Neuronal stem cell (in vitro differentiated cells): ENCODE measurements around the gene ADNP.

Experiments
- DNase-seq: peaks from one replicate; pipeline ENCODE4 v3.0.0-alpha.2; 2013; ENCODE audit warnings: low spot score
- H2AFZ ChIP-seq: one replicate; pipeline ENCODE4 v1.6.1; 2013; ENCODE audit warnings: mild to moderate bottlenecking, low read length, inconsistent platforms
- H2AK5ac ChIP-seq: 2 replicates; pipeline ENCODE4 v1.6.1; 2013; ENCODE audit warnings: low read depth, mild to moderate bottlenecking, inconsistent platforms, low read length, moderate library complexity, mixed read lengths
- H2BK120ac ChIP-seq: 2 replicates; pipeline ENCODE4 v1.6.1; 2013; ENCODE audit warnings: low read depth, mild to moderate bottlenecking, inconsistent platforms, low read length, moderate library complexity, mixed read lengths
- H2BK12ac ChIP-seq: one replicate; pipeline ENCODE4 v1.6.1; 2013; ENCODE audit warnings: low read length, inconsistent platforms
- H2BK15ac ChIP-seq: 2 replicates; pipeline ENCODE4 v1.6.1; 2013; ENCODE audit warnings: mild to moderate bottlenecking, low read length, inconsistent platforms, mixed read lengths
- H2BK5ac ChIP-seq: one replicate; pipeline ENCODE4 v1.6.1; 2013; ENCODE audit warnings: inconsistent platforms, mild to moderate bottlenecking, low read length, moderate library complexity
- H3K14ac ChIP-seq: one replicate; pipeline ENCODE4 v1.6.1; 2013; ENCODE audit warnings: low read length, inconsistent platforms
- H3K18ac ChIP-seq: 2 replicates; pipeline ENCODE4 v1.6.1; 2013; ENCODE audit warnings: low read length, inconsistent platforms
- H3K23ac ChIP-seq: 2 replicates; pipeline ENCODE4 v1.6.1; 2013; ENCODE audit warnings: low read depth, mild to moderate bottlenecking, mixed read lengths, low read length, inconsistent platforms; ENCODE audit not compliant: poor library complexity
- H3K27ac ChIP-seq: replicated peaks from 3 replicates; pipeline ENCODE4 v1.5.1; 2013; ENCODE audit warnings: low read length, inconsistent platforms
- H3K27me3 ChIP-seq, 3 experiments: 2 replicates each; pipeline ENCODE4 v1.6.1; 2013; ENCODE audit warnings: low read length in 3 of 3, mild to moderate bottlenecking in 2 of 3, inconsistent platforms in 1 of 3, low read depth in 1 of 3, mixed read lengths in 1 of 3, moderate library complexity in 1 of 3; ENCODE audit not compliant: control insufficient read depth in 3 of 3, insufficient read depth in 3 of 3
- H3K36me3 ChIP-seq, 2 donors: replicated peaks in 1 of 2; 2 replicates each; pipeline ENCODE4 v1.6.1; 2013; ENCODE audit warnings: low read length in 2 of 2; ENCODE audit not compliant: control insufficient read depth in 2 of 2, insufficient read depth in 2 of 2
- H3K4ac ChIP-seq: 2 replicates; pipeline ENCODE4 v1.6.1; 2013; ENCODE audit warnings: inconsistent platforms, mild to moderate bottlenecking, low read length, moderate library complexity
- H3K4me1 ChIP-seq, 2 donors: 1 replicate in 1 of 2; 2 replicates in 1 of 2; pipeline ENCODE4 v1.6.1; 2013; ENCODE audit warnings: low read length in 2 of 2, low read depth in 1 of 2; ENCODE audit not compliant: control insufficient read depth in 2 of 2, insufficient read depth in 1 of 2
- H3K4me2 ChIP-seq: one replicate; pipeline ENCODE4 v1.6.1; 2013; ENCODE audit warnings: mild to moderate bottlenecking, low read length, inconsistent platforms; ENCODE audit not compliant: insufficient read depth, poor library complexity, severe bottlenecking
- H3K4me3 ChIP-seq, 2 donors: 2 replicates each; pipeline ENCODE4 v1.5.1; 2013; ENCODE audit warnings: low read length in 2 of 2, mild to moderate bottlenecking in 2 of 2, inconsistent platforms in 1 of 2, moderate library complexity in 1 of 2
- H3K79me1 ChIP-seq: one replicate; pipeline ENCODE4 v1.6.1; 2013; ENCODE audit warnings: low read depth, mild to moderate bottlenecking, inconsistent platforms, low read length, moderate library complexity
- H3K9ac ChIP-seq: one replicate; pipeline ENCODE4 v1.6.1; 2013; ENCODE audit warnings: mild to moderate bottlenecking, low read depth, low read length, inconsistent platforms; ENCODE audit not compliant: poor library complexity
- H3K9me3 ChIP-seq, 2 donors: replicated peaks in 1 of 2; 2 replicates each; pipeline versions ENCODE3 to v1.6.1; 2013; ENCODE audit warnings: low read length in 2 of 2, mild to moderate bottlenecking in 2 of 2, inconsistent platforms in 1 of 2, low read depth in 1 of 2, mixed read lengths in 1 of 2, moderate library complexity in 1 of 2; ENCODE audit not compliant: control insufficient read depth in 2 of 2, insufficient read depth in 1 of 2
- H4K8ac ChIP-seq: one replicate; pipeline ENCODE4 v1.6.1; 2013; ENCODE audit warnings: low read depth, mild to moderate bottlenecking, inconsistent platforms, low read length, moderate library complexity
- H4K91ac ChIP-seq: one replicate; pipeline ENCODE4 v1.6.1; 2013; ENCODE audit warnings: low read length, low read depth, mild to moderate bottlenecking, inconsistent platforms; ENCODE audit not compliant: poor library complexity
- WGBS, 2 donors: extraction: QIAGEN DNeasy Blood & Tissue Kit; methylation state at CpG; one replicate each; pipeline ENCODE4 v1.1.7; 2013; ENCODE audit warnings: missing lambda C conversion rate in 2 of 2, mixed read lengths in 1 of 2; ENCODE audit not compliant: insufficient read length in 2 of 2, insufficient replicate concordance in 1 of 2; ENCODE audit errors: extremely low coverage in 2 of 2; 5-methylcytosine and 5-hydroxymethylcytosine counted together

The ADNP gene

DNA sequence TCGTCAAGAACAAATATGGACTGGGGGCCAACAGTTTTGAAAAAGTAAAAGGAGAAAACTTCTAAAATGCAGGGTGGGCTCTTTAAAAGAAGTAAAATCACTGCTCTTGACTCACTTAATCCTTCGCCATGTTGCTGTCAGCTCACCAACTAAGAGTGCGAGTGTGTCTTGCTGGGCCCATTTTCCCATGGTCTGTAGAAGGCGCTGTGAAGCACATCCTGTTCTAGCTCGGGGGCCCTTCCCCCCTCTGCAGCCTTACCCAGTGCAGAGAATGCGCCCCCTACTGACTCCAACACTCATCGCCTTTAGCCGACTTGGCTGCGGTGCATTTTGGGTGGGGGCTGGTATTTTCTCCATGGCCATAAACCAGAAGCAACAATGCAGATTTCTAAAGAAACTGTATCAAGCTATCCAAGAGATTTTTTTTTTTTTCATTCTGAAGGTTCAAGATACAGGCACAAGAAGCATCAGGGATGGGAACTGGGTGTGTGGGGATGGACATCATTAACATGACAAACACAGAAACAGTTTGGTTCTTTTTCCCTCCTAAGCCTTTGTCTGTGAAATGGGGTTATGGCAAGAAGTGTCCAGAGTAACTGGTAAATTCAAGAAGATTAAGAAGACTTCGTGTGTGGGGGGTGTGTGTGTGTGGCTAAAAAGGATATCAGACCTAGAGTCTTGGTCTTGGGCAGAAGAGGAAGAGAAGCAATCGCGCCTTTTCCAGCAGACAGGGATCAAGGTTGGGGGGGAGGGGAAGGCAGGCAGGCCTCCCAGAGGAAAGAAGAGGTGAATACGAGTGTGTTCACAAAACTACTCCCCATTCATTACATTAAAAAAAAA lies 1.7 kb downstream of the ADNP start:
- peaks cover 13 to 78% of the 10 kb centered on the region in 2 donors for H3K36me3 ChIP-seq
- no peak overlapping the region for H3K23ac ChIP-seq
- H2BK12ac ChIP-seq = no peak overlapping the region
- H3K9me3 ChIP-seq = no peaks in the 10 kb centered on the region
- no peak overlapping the region for H4K8ac ChIP-seq
- H2BK5ac ChIP-seq = peak overlapping the region; percentile 95
- H2BK15ac ChIP-seq = no peak overlapping the region
- peak overlapping the region; percentile 100 for H3K27ac ChIP-seq
- peaks cover 6% of the 10 kb centered on the region for H3K79me1 ChIP-seq
- H2AK5ac ChIP-seq = peak overlapping the region; percentile 100
- peaks cover 6 to 11% of the 10 kb centered on the region in 2 donors for H3K4me1 ChIP-seq
- peak overlapping the region; percentile 88 to 93 for H3K4me3 ChIP-seq
- peak overlapping the region; percentile 69 for H3K4me2 ChIP-seq
- no peak overlapping the region for H3K14ac ChIP-seq
- no peak overlapping the region for H3K9ac ChIP-seq
- no peak overlapping the region for H4K91ac ChIP-seq
- H3K27me3 ChIP-seq = no peaks in the 10 kb centered on the region
- no peak overlapping the region for H3K4ac ChIP-seq
- H2BK120ac ChIP-seq = peak overlapping the region; percentile 96
- no peak overlapping the region for H2AFZ ChIP-seq
- H3K18ac ChIP-seq = no peak overlapping the region
- DNase-seq = peak; percentile 92
- WGBS, 2 donors = no CpG with 5 or more reads among the region's 13 CpGs

- Histone ChIP-seq H3K14ac (no peak overlapping the region), H2AK5ac (no peak overlapping the region), H2BK12ac (no peak overlapping the region), H3K4me3 (peak overlapping the region; percentile 52 to 93), H2AFZ (no peak overlapping the region), H4K8ac (no peak overlapping the region), H3K4ac (no peak overlapping the region), H3K27ac (no peak overlapping the region), H3K36me3 (peaks cover 13 to 78% of the 10 kb centered on the region in 2 donors), H2BK15ac (no peak overlapping the region), H3K4me1 (peaks cover 8 to 11% of the 10 kb centered on the region in 2 donors), H3K4me2 (peak overlapping the region; percentile 59), H3K9me3 (no peaks in the 10 kb centered on the region), H3K79me1 (peaks cover 6% of the 10 kb centered on the region), H3K23ac (no peak overlapping the region), H4K91ac (no peak overlapping the region), H3K18ac (no peak overlapping the region), H2BK120ac (no peak overlapping the region), H2BK5ac (no peak overlapping the region), H3K9ac (peak overlapping the region; percentile 39), H3K27me3 (no peaks in the 10 kb centered on the region)
- no CpG with 5 or more reads among the region's 5 CpGs for WGBS, 2 donors
- no peak for DNase-seq
Observed at GRCh38 chr20:50928469-50928868, 2.8 kb downstream of the ADNP start.

GRCh38 chr20:50926530-50926929 lies 4.7 kb downstream of the ADNP start:
- no peak overlapping the region for H2BK15ac ChIP-seq
- H2AK5ac ChIP-seq = no peak overlapping the region
- H3K18ac ChIP-seq = no peak overlapping the region
- H3K27me3 ChIP-seq = no peaks in the 10 kb centered on the region
- DNase-seq = no peak
- H3K27ac ChIP-seq = no peak overlapping the region
- no peak overlapping the region for H3K4ac ChIP-seq
- H2AFZ ChIP-seq = no peak overlapping the region
- H4K91ac ChIP-seq = no peak overlapping the region
- no peak overlapping the region for H3K9ac ChIP-seq
- H3K4me2 ChIP-seq = no peak overlapping the region
- H3K36me3 ChIP-seq = peaks cover 16 to 81% of the 10 kb centered on the region in 2 donors
- H3K79me1 ChIP-seq = peaks cover 6% of the 10 kb centered on the region
- no peak overlapping the region for H2BK120ac ChIP-seq
- no peak overlapping the region for H2BK5ac ChIP-seq
- H4K8ac ChIP-seq = no peak overlapping the region
- WGBS, 2 donors = no CpG with 5 or more reads among the region's 1 CpG
- H3K23ac ChIP-seq = no peak overlapping the region
- H3K14ac ChIP-seq = no peak overlapping the region
- peaks cover 8 to 11% of the 10 kb centered on the region in 2 donors for H3K4me1 ChIP-seq
- no peak overlapping the region for H3K4me3 ChIP-seq
- no peak overlapping the region for H2BK12ac ChIP-seq
- H3K9me3 ChIP-seq = no peaks in the 10 kb centered on the region

DNA sequence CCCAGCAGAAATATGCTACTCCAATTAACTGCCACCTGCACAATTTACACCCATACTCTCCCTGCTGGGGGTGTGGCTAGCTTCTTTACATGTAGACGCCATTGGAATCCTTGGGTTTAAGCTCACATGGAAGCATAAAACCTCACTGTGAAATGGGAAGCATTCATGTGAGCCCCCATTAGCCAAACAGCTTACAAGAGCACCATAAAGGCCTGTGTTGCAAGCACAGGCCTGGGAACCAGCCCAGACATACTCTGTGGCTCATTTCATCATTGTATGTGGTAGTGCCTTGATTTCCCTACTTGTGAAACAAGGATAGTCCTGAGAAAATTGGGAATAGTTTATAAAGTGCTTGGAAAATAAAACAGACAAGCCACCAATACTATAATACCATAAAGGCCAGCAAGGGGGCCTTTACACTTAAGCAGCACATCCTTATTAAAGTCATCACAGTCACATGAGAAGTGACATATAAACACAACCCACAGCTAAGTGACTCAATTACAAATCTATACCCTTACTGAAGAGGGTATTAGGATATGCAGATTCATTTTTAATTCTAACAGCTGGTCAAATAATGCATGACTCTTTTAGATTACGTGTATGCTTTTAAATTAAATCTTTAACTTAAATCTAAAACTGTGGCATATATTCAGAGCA lies 6.8 kb downstream of the ADNP start:
- no peak overlapping the region for H3K4ac ChIP-seq
- no peaks in the 10 kb centered on the region for H3K27me3 ChIP-seq
- H3K23ac ChIP-seq = no peak overlapping the region
- peaks cover 8 to 11% of the 10 kb centered on the region in 2 donors for H3K4me1 ChIP-seq
- H3K18ac ChIP-seq = no peak overlapping the region
- no peak overlapping the region for H4K8ac ChIP-seq
- no peak overlapping the region for H3K14ac ChIP-seq
- no peak overlapping the region for H3K27ac ChIP-seq
- peaks cover 3% of the 10 kb centered on the region for H3K79me1 ChIP-seq
- no peak overlapping the region for H2AFZ ChIP-seq
- H3K4me2 ChIP-seq = no peak overlapping the region
- H2BK15ac ChIP-seq = no peak overlapping the region
- no peak overlapping the region for H2BK120ac ChIP-seq
- no peak overlapping the region for H2BK12ac ChIP-seq
- peaks cover 18 to 98% of the 10 kb centered on the region in 2 donors for H3K36me3 ChIP-seq
- no peak overlapping the region for H2AK5ac ChIP-seq
- no peak overlapping the region for H3K9ac ChIP-seq
- H4K91ac ChIP-seq = no peak overlapping the region
- no peaks in the 10 kb centered on the region for H3K9me3 ChIP-seq
- no peak overlapping the region for H3K4me3 ChIP-seq
- no peak for DNase-seq
- no peak overlapping the region for H2BK5ac ChIP-seq
- WGBS, 2 donors = no CpG with 5 or more reads among the region's 2 CpGs
